Esophagus squamous epithelium (tissue), 5 donors: ENCODE measurements around the gene DDAH1. TPM values are rescaled to one million over a fixed set of nuclear protein-coding genes. Genes with fewer than 3 reads are reported as not detected.

ENCODE experiments used
- DNase-seq: peaks from one replicate; lab custom pipeline; 2025; lab: John Stamatoyannopoulos, UW
- H3K27ac ChIP-seq, 4 donors: fragments of 200-600 bp; sonication (generic); one replicate each; pipeline ENCODE4 v1.5.1; 2016 to 2019; ENCODE audit warnings: mild to moderate bottlenecking in 1 of 4
- H3K27me3 ChIP-seq, 4 donors: fragments of 200-600 bp; sonication (generic); 1 replicate in 3 of 4; 2 replicates in 1 of 4; pipeline versions ENCODE4 v1.5.1 to v1.6.0; 2017 to 2021; ENCODE audit warnings: antibody characterized with exemption in 1 of 4
- H3K36me3 ChIP-seq, 3 donors: fragments of 200-600 bp; sonication (generic); one replicate each; pipeline ENCODE4 v1.5.1; 2016 to 2019
- H3K4me1 ChIP-seq, 3 donors: fragments of 200-600 bp; sonication (generic); one replicate each; pipeline ENCODE4 v1.5.1; 2017 to 2019
- H3K4me3 ChIP-seq, 4 donors: fragments of 200-600 bp; sonication (generic); 1 replicate in 3 of 4; 2 replicates in 1 of 4; pipeline ENCODE4 v1.5.1; 2016 to 2019; ENCODE audit warnings: mild to moderate bottlenecking in 2 of 4, moderate library complexity in 1 of 4
- H3K9me3 ChIP-seq, 3 donors: fragments of 200-600 bp; sonication (generic); one replicate each; pipeline ENCODE4 v1.5.1; 2016 to 2019
- POLR2A ChIP-seq, 4 donors: fragments of 450-650 bp; IDR thresholded peaks; one replicate each; pipeline ENCODE4 v1.6.1; 2017; ENCODE audit warnings: antibody characterized with exemption in 4 of 4, mild to moderate bottlenecking in 4 of 4, moderate library complexity in 3 of 4
- WGBS, 2 donors: methylation state at CpG; one replicate each; pipeline ENCODE4 v1.1.5; 2018; 5-methylcytosine and 5-hydroxymethylcytosine counted together
- intact Hi-C: fragments of 100-400 bp; cut with DNase I; formaldehyde crosslinking; loops from one replicate; pipeline ENCODE4 v1.15.0; 2022
- total RNA-seq, 4 donors: library from RNA; depleted of rRNA; stranded (reverse); fragments of >200 nt; gene quantifications; one replicate each; pipeline ENCODE4 v1.1.0, GENCODE V29; 2016
- TF ChIP-seq, protein P1 (sequence below), 6 experiments: fragments of 450-650 bp in 4 of 6; fragments of 200-600 bp in 2 of 6; sonication (generic) in 2 of 6; IDR thresholded peaks; one replicate each; pipeline ENCODE4 v1.5.1; 2016 to 2019; ENCODE audit warnings: antibody characterized with exemption in 6 of 6, mild to moderate bottlenecking in 4 of 6, moderate library complexity in 4 of 6
- donor health status: DM: yes; HTN: yes; CAD: no.

DDAH1 gene
- total RNA-seq, 4 donors from 2014 or later, result 6.1 to 13.8 (median 11.5) TPM

DNA sequence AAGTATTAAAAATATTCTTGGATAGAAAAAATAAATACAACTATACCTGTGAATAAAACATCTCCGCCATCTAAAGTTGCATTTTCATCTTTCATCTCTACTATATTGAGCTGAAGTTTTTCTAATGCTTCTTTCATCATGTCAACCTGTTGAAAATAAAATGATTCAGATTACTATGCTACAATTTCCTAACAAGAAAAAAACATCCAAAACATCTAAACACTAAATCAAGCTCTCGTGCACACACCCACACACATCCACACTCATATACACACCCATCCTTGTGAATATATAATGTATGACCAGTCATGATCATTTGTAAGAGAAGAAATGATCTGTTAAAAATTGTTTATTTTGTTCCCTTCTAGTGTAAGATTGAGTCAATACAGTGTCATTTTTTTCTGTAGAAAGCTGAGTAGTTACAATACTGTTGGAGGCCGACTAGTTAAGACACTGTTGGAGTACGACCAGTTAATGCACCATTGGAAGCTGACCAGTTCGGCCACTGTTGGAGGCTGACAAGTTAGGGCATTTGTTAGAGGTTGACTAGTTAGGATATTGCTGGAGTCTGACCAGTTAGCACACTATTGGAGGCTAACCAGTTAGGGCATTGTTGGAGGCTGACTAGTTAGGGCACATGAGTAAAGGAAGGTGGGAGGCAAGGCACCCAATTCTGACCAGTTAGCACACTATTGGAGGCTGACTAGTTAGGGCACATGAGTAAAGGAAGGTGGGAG lies 106.1 kb downstream of the DDAH1 start:
- H3K9me3 ChIP-seq, result no peaks in the 10 kb centered on the region
- TF ChIP-seq, protein P1, sequence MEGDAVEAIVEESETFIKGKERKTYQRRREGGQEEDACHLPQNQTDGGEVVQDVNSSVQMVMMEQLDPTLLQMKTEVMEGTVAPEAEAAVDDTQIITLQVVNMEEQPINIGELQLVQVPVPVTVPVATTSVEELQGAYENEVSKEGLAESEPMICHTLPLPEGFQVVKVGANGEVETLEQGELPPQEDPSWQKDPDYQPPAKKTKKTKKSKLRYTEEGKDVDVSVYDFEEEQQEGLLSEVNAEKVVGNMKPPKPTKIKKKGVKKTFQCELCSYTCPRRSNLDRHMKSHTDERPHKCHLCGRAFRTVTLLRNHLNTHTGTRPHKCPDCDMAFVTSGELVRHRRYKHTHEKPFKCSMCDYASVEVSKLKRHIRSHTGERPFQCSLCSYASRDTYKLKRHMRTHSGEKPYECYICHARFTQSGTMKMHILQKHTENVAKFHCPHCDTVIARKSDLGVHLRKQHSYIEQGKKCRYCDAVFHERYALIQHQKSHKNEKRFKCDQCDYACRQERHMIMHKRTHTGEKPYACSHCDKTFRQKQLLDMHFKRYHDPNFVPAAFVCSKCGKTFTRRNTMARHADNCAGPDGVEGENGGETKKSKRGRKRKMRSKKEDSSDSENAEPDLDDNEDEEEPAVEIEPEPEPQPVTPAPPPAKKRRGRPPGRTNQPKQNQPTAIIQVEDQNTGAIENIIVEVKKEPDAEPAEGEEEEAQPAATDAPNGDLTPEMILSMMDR (IDR thresholded peaks at IDR 0.05), result no peak
- TF ChIP-seq POLR2A (IDR thresholded peaks at IDR 0.05), result no peak
- intact Hi-C loops, result no loop called here
- no peaks in the 10 kb centered on the region for H3K36me3 ChIP-seq
- no peaks in the 10 kb centered on the region for H3K27me3 ChIP-seq
- H3K27ac ChIP-seq, result no peak overlapping the region
- peaks cover 0 to 6% (median 0%) of the 10 kb centered on the region in 3 donors for H3K4me1 ChIP-seq
- DNase-seq, result no peak
- H3K4me3 ChIP-seq, result no peak overlapping the region
- 66 to 75% methylated on average over 5 of the region's 5 CpGs for WGBS, 2 donors

DNA sequence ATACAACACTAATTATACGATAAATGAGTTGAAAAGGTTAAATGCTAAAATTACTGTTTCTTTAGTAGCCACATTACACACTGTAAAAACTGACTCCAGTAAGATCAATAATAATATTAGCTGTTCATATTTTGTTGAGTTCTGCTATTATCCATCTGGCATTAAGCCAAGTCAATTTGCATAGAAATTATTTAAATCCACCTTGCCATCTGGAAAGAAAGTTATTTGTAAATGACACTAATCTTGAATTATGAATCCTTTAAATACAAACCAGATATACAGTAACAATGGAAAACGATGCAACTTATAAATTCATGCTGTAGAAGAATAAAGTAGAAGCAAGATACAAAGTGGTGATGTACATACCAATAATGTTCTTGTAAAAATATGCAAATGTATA lies 107.1 kb downstream of the DDAH1 start:
- 93 to 94% methylated on average over 2 of the region's 2 CpGs for WGBS, 2 donors
- intact Hi-C loops, result no loop called here
- no peaks in the 10 kb centered on the region for H3K9me3 ChIP-seq

DNA sequence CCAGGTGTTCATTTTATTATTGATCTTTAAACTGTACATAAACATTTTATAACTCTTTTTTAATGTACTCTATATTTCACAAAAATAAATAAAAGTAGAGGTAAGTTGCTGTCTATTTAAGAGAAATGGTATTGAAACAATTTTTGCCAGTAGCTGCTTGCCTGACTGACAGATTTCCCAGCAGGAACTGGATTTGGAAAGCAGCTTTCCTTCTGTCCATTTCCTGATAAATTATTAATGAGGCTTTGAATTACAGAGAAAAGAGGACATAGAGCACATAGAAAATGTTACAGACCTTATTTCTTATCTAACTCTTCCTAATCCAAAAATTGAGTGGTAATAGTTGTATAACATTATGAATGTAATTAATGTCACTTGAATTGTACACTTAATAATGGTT lies 108.8 kb downstream of the DDAH1 start:
- H3K36me3 ChIP-seq, result no peaks in the 10 kb centered on the region

More for the DNA sequence above, 107.1 kb downstream of the DDAH1 start:
- no peak overlapping the region for H3K27ac ChIP-seq
- H3K4me3 ChIP-seq, result no peak overlapping the region
- TF ChIP-seq, protein P1 (IDR thresholded peaks at IDR 0.05), result no peak
- no peak for TF ChIP-seq POLR2A (IDR thresholded peaks at IDR 0.05)
- no peaks in the 10 kb centered on the region for H3K27me3 ChIP-seq
- peaks cover 0 to 6% (median 0%) of the 10 kb centered on the region in 3 donors for H3K4me1 ChIP-seq
- no peaks in the 10 kb centered on the region for H3K36me3 ChIP-seq
- no peak for DNase-seq

DNA sequence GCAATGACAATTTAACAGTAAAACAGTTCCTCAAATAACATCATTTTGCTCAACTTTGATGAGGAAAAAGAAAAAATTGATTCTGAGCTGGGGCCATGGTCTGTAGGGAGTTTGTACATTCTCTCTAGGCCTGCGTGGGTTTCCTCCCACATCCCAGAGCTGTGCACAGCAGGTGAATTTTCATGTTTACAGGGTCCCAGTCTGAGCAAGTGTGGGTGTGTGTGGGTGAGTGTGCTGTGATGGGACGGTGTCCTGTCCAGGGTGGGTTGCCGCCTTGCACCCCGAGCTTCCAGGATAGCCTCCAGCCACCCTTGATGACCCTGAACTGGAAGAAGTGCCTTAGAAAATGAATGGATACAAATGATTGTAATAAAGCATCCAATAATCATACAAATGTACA lies 112.9 kb downstream of the DDAH1 start:
- H3K4me3 ChIP-seq, result no peak overlapping the region
- H3K27me3 ChIP-seq, result no peaks in the 10 kb centered on the region
- no peak overlapping the region for H3K27ac ChIP-seq
- DNase-seq, result no peak
- H3K9me3 ChIP-seq, result no peaks in the 10 kb centered on the region
- 90 to 93% methylated on average over 4 of the region's 4 CpGs for WGBS, 2 donors
- no peak for TF ChIP-seq POLR2A (IDR thresholded peaks at IDR 0.05)
- TF ChIP-seq, protein P1 (IDR thresholded peaks at IDR 0.05), result no peak
- H3K36me3 ChIP-seq, result peaks cover 0 to 10% (median 0%) of the 10 kb centered on the region in 3 donors
- intact Hi-C loops, result no loop called here
- peaks cover 0 to 7% (median 0%) of the 10 kb centered on the region in 3 donors for H3K4me1 ChIP-seq

More for the DNA sequence above, 108.8 kb downstream of the DDAH1 start:
- DNase-seq, result no peak
- H3K4me1 ChIP-seq, result peaks cover 0 to 11% (median 0%) of the 10 kb centered on the region in 3 donors
- no peak overlapping the region for H3K4me3 ChIP-seq
- intact Hi-C loops, result no loop called here
- no peaks in the 10 kb centered on the region for H3K27me3 ChIP-seq
- no peak overlapping the region for H3K27ac ChIP-seq
- TF ChIP-seq, protein P1 (IDR thresholded peaks at IDR 0.05), result no peak
- TF ChIP-seq POLR2A (IDR thresholded peaks at IDR 0.05), result no peak
- no peaks in the 10 kb centered on the region for H3K9me3 ChIP-seq

DNA sequence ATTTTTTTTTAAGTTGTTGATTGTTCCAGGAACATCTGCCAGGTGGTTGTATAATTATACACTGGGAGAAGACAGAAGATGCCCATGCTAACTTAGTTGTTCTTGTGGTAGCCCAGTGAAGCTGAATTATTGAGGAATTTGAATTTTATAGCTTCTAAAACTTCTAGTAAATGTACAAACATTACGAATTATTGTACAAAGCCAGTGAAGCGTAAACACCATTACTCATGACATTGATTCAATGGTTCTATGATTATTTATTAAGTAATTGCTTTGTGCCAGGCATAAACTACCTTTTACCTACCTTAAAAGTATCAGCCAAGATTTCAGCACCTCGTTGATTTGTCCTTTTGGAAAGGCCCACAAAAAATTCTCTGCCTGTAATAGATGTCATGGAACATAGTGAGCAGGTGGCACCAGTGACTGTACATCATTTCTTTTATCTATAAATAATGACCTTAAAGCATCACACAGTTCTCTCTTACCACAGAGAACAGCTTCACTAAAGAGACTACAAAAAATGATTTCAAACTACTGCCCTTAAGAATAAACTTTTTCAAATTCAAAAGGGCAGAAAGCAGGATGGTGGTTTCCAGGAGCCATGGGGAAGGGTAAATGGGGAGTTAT lies 113.6 kb downstream of the DDAH1 start:
- H3K27ac ChIP-seq, result no peak overlapping the region
- no peaks in the 10 kb centered on the region for H3K9me3 ChIP-seq
- no peak overlapping the region for H3K4me3 ChIP-seq
- WGBS, 2 donors, result 39 to 54% methylated on average over 3 of the region's 3 CpGs
- peaks cover 0 to 7% (median 0%) of the 10 kb centered on the region in 3 donors for H3K4me1 ChIP-seq
- intact Hi-C loops, result no loop called here
- no peak for TF ChIP-seq POLR2A (IDR thresholded peaks at IDR 0.05)
- TF ChIP-seq, protein P1 (IDR thresholded peaks at IDR 0.05), result no peak
- H3K27me3 ChIP-seq, result no peaks in the 10 kb centered on the region
- no peak for DNase-seq
- H3K36me3 ChIP-seq, result peaks cover 0 to 10% (median 0%) of the 10 kb centered on the region in 3 donors
